ENCODE data around the gene PSD2.

PSD2 gene

GRCh38 chr5:139770722-139771121 lies 24.9 kb upstream of the PSD2 start:
- no peak for TF ChIP-seq CTCF (IDR thresholded peaks at IDR 0.05; ENCODE audit: extremely low read depth, insufficient read depth, missing control alignments)
- no peak for DNase-seq (ENCODE audit: low spot score)
- in situ Hi-C loops (cut with MboI; ENCODE audit: low pct_unique_long_range_greater_than_20kb, low sequenced_read_pairs, unreplicated experiment): no loop called here

GRCh38 chr5:139772089-139772791 lies 23.4 kb upstream of the PSD2 start:
- no peak for DNase-seq (ENCODE audit: low spot score)
- in situ Hi-C loops (cut with MboI; ENCODE audit: low pct_unique_long_range_greater_than_20kb, low sequenced_read_pairs, unreplicated experiment): no loop called here
- no peak for TF ChIP-seq CTCF (IDR thresholded peaks at IDR 0.05; ENCODE audit: extremely low read depth, insufficient read depth, missing control alignments)

- TF ChIP-seq CTCF (IDR thresholded peaks at IDR 0.05; ENCODE audit: extremely low read depth, insufficient read depth, missing control alignments): no peak
- in situ Hi-C loops (cut with MboI; ENCODE audit: low pct_unique_long_range_greater_than_20kb, low sequenced_read_pairs, unreplicated experiment): no loop called here
- no peak for DNase-seq (ENCODE audit: low spot score)
Observed at GRCh38 chr5:139772927-139773690, 22.5 kb upstream of the PSD2 start.

- in situ Hi-C loops (cut with MboI; ENCODE audit: low pct_unique_long_range_greater_than_20kb, low sequenced_read_pairs, unreplicated experiment): loop anchor here (25.0 kb wide), 1 partner anchor 387 kb away; no protein-coding TSS in a partner anchor
- peak; percentile 88 for TF ChIP-seq CTCF (IDR thresholded peaks at IDR 0.05; ENCODE audit: extremely low read depth, insufficient read depth, missing control alignments)
- peak; percentile 87 for DNase-seq (ENCODE audit: low spot score)
Observed at GRCh38 chr5:139774980-139775661, 20.5 kb upstream of the PSD2 start.

- DNase-seq (ENCODE audit: low spot score): no peak
- no peak for TF ChIP-seq CTCF (IDR thresholded peaks at IDR 0.05; ENCODE audit: extremely low read depth, insufficient read depth, missing control alignments)
- in situ Hi-C loops (cut with MboI; ENCODE audit: low pct_unique_long_range_greater_than_20kb, low sequenced_read_pairs, unreplicated experiment): loop anchor here (25.0 kb wide), 1 partner anchor 386 kb away; no protein-coding TSS in a partner anchor
Observed at GRCh38 chr5:139775872-139776271, 19.7 kb upstream of the PSD2 start.

GRCh38 chr5:139776861-139777260 lies 18.7 kb upstream of the PSD2 start:
- in situ Hi-C loops (cut with MboI; ENCODE audit: low pct_unique_long_range_greater_than_20kb, low sequenced_read_pairs, unreplicated experiment): loop anchor here (25.0 kb wide), 1 partner anchor 385 kb away; no protein-coding TSS in a partner anchor
- TF ChIP-seq CTCF (IDR thresholded peaks at IDR 0.05; ENCODE audit: extremely low read depth, insufficient read depth, missing control alignments): no peak
- no peak for DNase-seq (ENCODE audit: low spot score)
